Measurements from ENCODE around the gene ATP1A1.

Gene ATP1A1

DNA sequence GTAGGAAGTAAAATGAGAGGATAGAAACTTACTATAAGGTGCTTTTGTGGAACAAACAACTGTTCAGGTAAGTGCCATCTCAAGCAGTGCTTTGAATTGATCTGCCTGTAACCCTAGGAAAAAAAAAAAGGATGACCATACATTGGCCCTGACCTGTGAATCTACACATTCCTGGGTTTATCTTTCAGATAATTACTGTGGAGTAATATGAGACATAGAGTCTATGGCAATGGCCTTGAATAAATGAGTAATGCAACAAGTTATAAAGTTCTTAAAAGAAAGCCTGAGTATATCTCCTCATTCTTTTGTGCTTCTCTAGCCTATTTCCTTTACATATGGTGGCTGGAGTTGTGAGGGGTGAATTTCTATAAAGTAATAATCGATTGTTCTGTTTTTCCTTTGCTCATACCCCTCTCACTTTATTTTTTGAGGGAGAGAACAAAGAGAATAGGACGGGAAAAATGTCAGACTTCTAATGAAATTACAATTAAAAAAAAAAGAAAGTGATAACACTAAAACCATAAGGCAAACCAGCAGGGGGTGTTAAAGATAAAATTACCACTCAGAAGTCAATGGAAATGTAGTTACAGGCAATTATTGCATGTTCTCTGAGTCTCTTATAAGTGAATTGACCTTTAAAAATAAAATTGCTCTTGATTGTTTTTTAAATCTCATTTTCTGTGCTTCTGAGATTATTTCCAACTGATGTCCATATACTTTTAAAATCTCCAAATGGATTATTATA lies 12.4 kb upstream of the ATP1A1 start:
- peak; percentile 8 for DNase-seq
- H3K4me2 ChIP-seq (ENCODE audit: low read depth, low read length): no peak overlapping the region
- no peaks in the 10 kb centered on the region for H4K20me1 ChIP-seq (ENCODE audit: insufficient read depth, low read length)
- no peak overlapping the region for H3K4me3 ChIP-seq (ENCODE audit: low read length)
- H3K9me2 ChIP-seq (replicated peaks; ENCODE audit: insufficient read depth, low read length): no peaks in the 10 kb centered on the region
- H3K9ac ChIP-seq (ENCODE audit: low read length): no peak overlapping the region
- no peak overlapping the region for H2AFZ ChIP-seq (ENCODE audit: low read length)
- H3K36me3 ChIP-seq (replicated peaks; ENCODE audit: insufficient read depth, low read length): no peaks in the 10 kb centered on the region
- H3F3A ChIP-seq (ENCODE audit: insufficient read depth, low read length): no peaks in the 10 kb centered on the region
- H3K79me2 ChIP-seq (ENCODE audit: low read length): no peaks in the 10 kb centered on the region
- TF ChIP-seq EZH2phosphoT487 (IDR thresholded peaks at IDR 0.05; ENCODE audit: low read length) (no peak), EZH2 (optimal IDR thresholded peaks at IDR 0.05; ENCODE audit: low read depth, low read length) (no peak)
- TF ChIP-seq, protein P1, sequence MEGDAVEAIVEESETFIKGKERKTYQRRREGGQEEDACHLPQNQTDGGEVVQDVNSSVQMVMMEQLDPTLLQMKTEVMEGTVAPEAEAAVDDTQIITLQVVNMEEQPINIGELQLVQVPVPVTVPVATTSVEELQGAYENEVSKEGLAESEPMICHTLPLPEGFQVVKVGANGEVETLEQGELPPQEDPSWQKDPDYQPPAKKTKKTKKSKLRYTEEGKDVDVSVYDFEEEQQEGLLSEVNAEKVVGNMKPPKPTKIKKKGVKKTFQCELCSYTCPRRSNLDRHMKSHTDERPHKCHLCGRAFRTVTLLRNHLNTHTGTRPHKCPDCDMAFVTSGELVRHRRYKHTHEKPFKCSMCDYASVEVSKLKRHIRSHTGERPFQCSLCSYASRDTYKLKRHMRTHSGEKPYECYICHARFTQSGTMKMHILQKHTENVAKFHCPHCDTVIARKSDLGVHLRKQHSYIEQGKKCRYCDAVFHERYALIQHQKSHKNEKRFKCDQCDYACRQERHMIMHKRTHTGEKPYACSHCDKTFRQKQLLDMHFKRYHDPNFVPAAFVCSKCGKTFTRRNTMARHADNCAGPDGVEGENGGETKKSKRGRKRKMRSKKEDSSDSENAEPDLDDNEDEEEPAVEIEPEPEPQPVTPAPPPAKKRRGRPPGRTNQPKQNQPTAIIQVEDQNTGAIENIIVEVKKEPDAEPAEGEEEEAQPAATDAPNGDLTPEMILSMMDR (IDR thresholded peaks at IDR 0.05; ENCODE audit: low read length): peak; percentile 20; the same call in 1 of the 2 replicates
- no peaks in the 10 kb centered on the region for H3K4me1 ChIP-seq (ENCODE audit: low read length)
- no peaks in the 10 kb centered on the region for H3K9me3 ChIP-seq (replicated peaks; ENCODE audit: insufficient read depth, low read length)
- H3K27me3 ChIP-seq (replicated peaks; ENCODE audit: insufficient read depth, low read length): no peaks in the 10 kb centered on the region
- H3K27ac ChIP-seq (ENCODE audit: low read length): no peak overlapping the region

DNA sequence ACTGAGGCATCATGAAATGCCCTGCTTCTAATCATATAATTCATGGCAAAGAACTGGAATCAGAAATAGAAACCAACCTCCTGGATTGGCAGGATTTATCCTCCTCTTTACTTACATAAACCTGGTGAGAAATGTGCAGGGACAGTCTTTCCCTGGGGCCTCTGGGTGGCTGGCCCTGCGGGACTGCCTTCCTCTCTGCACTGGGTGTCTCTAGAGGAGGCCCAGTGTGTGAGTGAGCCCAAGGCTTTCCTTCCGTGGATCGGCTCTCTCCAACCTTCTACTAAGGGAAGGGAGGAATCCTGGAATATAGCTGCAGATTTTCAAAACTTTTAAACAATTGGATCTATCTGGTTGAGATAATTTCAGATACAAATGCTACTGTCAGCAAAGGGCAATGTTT lies 11.4 kb upstream of the ATP1A1 start:
- Histone ChIP-seq H3K4me1 (ENCODE audit: low read length) (no peaks in the 10 kb centered on the region), H2AFZ (ENCODE audit: low read length) (no peak overlapping the region), H3K4me2 (ENCODE audit: low read depth, low read length) (no peak overlapping the region), H3K79me2 (ENCODE audit: low read length) (no peaks in the 10 kb centered on the region), H3K9me2 (replicated peaks; ENCODE audit: insufficient read depth, low read length) (no peaks in the 10 kb centered on the region), H4K20me1 (ENCODE audit: insufficient read depth, low read length) (no peaks in the 10 kb centered on the region), H3K27me3 (replicated peaks; ENCODE audit: insufficient read depth, low read length) (no peaks in the 10 kb centered on the region), H3K27ac (ENCODE audit: low read length) (no peak overlapping the region), H3K4me3 (ENCODE audit: low read length) (no peak overlapping the region), H3K9me3 (replicated peaks; ENCODE audit: insufficient read depth, low read length) (no peaks in the 10 kb centered on the region), H3F3A (ENCODE audit: insufficient read depth, low read length) (no peaks in the 10 kb centered on the region), H3K9ac (ENCODE audit: low read length) (no peak overlapping the region), H3K36me3 (replicated peaks; ENCODE audit: insufficient read depth, low read length) (no peaks in the 10 kb centered on the region)
- no peak for DNase-seq
- TF ChIP-seq, protein P1 (IDR thresholded peaks at IDR 0.05; ENCODE audit: low read length): no peak
- no peak for TF ChIP-seq EZH2 (optimal IDR thresholded peaks at IDR 0.05; ENCODE audit: low read depth, low read length)
- TF ChIP-seq EZH2phosphoT487 (IDR thresholded peaks at IDR 0.05; ENCODE audit: low read length): no peak

DNA sequence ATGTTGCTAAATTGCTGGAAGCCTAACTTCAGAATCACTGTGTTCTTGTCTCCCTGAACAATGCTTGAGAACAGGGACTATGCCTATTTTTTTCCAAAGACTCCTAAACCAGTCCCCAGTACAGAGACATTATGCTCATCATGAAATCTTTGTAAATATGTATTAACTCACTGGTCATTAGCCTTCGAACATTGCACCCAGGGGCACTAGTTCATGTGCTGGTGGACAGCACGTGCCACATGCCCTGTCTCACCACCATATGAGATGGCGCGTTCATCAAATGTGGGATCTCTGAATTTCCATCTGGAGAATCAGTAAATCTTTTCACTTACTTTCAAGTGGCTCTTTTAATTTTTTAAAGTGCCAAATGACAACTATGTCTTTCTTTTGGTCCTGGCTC lies 11.0 kb upstream of the ATP1A1 start:
- Histone ChIP-seq H3K9me3 (replicated peaks; ENCODE audit: insufficient read depth, low read length) (no peaks in the 10 kb centered on the region), H3K27me3 (replicated peaks; ENCODE audit: insufficient read depth, low read length) (no peaks in the 10 kb centered on the region), H2AFZ (ENCODE audit: low read length) (no peak overlapping the region), H4K20me1 (ENCODE audit: insufficient read depth, low read length) (no peaks in the 10 kb centered on the region), H3K9me2 (replicated peaks; ENCODE audit: insufficient read depth, low read length) (no peaks in the 10 kb centered on the region), H3K4me2 (ENCODE audit: low read depth, low read length) (no peak overlapping the region), H3K4me3 (ENCODE audit: low read length) (no peak overlapping the region), H3K79me2 (ENCODE audit: low read length) (no peaks in the 10 kb centered on the region), H3K9ac (ENCODE audit: low read length) (no peak overlapping the region), H3F3A (ENCODE audit: insufficient read depth, low read length) (no peaks in the 10 kb centered on the region), H3K36me3 (replicated peaks; ENCODE audit: insufficient read depth, low read length) (no peaks in the 10 kb centered on the region), H3K27ac (ENCODE audit: low read length) (no peak overlapping the region), H3K4me1 (ENCODE audit: low read length) (no peaks in the 10 kb centered on the region)
- no peak for TF ChIP-seq EZH2phosphoT487 (IDR thresholded peaks at IDR 0.05; ENCODE audit: low read length)
- TF ChIP-seq, protein P1 (IDR thresholded peaks at IDR 0.05; ENCODE audit: low read length): no peak
- no peak for TF ChIP-seq EZH2 (optimal IDR thresholded peaks at IDR 0.05; ENCODE audit: low read depth, low read length)
- no peak for DNase-seq

All from MM.1S (cell line).